Astrocyte (in vitro differentiated cells and primary cell): ENCODE data around the gene MBTPS2. TPM values are rescaled to one million over a fixed set of nuclear protein-coding genes. Genes with fewer than 3 reads are reported as not detected.

Source experiments
- DNase-seq: peaks from one replicate; pipeline ENCODE4 v3.0.0-alpha.2; 2010; ENCODE audit warnings: low read depth
- FAIRE-seq: peaks from 2 replicates; lab custom pipeline; 2011; peaks lifted over from hg19 to GRCh38; lab: Jason Lieb, UNC
- H2AFZ ChIP-seq: 2 replicates; pipeline ENCODE4 v1.6.0; 2012; ENCODE audit warnings: low read depth, low read length, inconsistent platforms
- H3K27ac ChIP-seq: 2 replicates; pipeline ENCODE4 v1.5.1; 2011; ENCODE audit warnings: low read depth, low read length, inconsistent platforms
- H3K27me3 ChIP-seq: 2 replicates; pipeline ENCODE4 v1.6.0; 2011; ENCODE audit warnings: low read length, inconsistent platforms; ENCODE audit not compliant: insufficient read depth
- H3K36me3 ChIP-seq: 2 replicates; pipeline ENCODE4 v1.5.1; 2011; ENCODE audit warnings: low read length, inconsistent platforms; ENCODE audit not compliant: insufficient read depth
- H3K4me1 ChIP-seq: 2 replicates; pipeline ENCODE4 v1.5.1; 2011; ENCODE audit warnings: low read length, inconsistent platforms; ENCODE audit not compliant: insufficient read depth
- H3K4me2 ChIP-seq: 2 replicates; pipeline ENCODE4 v1.6.0; 2012; ENCODE audit warnings: low read length, inconsistent platforms
- H3K4me3 ChIP-seq: 2 replicates; pipeline ENCODE4 v1.5.1; 2011; ENCODE audit warnings: low read depth, mild to moderate bottlenecking, low read length, inconsistent platforms; ENCODE audit not compliant: insufficient read depth
- H3K79me2 ChIP-seq: 2 replicates; pipeline ENCODE4 v1.6.0; 2012; ENCODE audit warnings: mild to moderate bottlenecking, low read length, inconsistent platforms; ENCODE audit not compliant: insufficient read depth
- H3K9ac ChIP-seq: 2 replicates; pipeline ENCODE4 v1.6.0; 2012; ENCODE audit warnings: mild to moderate bottlenecking, low read length, inconsistent platforms
- H3K9me3 ChIP-seq: 2 replicates; pipeline ENCODE4 v1.5.1; 2012; ENCODE audit warnings: low read depth, mild to moderate bottlenecking, low read length, inconsistent platforms; ENCODE audit not compliant: insufficient read depth
- H4K20me1 ChIP-seq: 2 replicates; pipeline ENCODE4 v1.6.0; 2012; ENCODE audit warnings: low read length, inconsistent platforms; ENCODE audit not compliant: insufficient read depth
- H3K27ac Mint-ChIP-seq: one replicate; pipeline ENCODE4 v1.8.0; 2021; ENCODE audit warnings: mild to moderate bottlenecking, mixed read lengths; ENCODE audit not compliant: unreplicated experiment
- H3K27me3 Mint-ChIP-seq: one replicate; pipeline ENCODE4 v1.8.0; 2021; ENCODE audit warnings: low read depth, mixed read lengths; ENCODE audit not compliant: unreplicated experiment
- H3K36me3 Mint-ChIP-seq: one replicate; pipeline ENCODE4 v1.8.0; 2021; ENCODE audit warnings: low read depth, mixed read lengths; ENCODE audit not compliant: unreplicated experiment
- H3K4me1 Mint-ChIP-seq: one replicate; pipeline ENCODE4 v1.8.0; 2021; ENCODE audit warnings: low read depth, mixed read lengths; ENCODE audit not compliant: unreplicated experiment
- H3K4me3 Mint-ChIP-seq: one replicate; pipeline ENCODE4 v1.8.0; 2021; ENCODE audit warnings: mild to moderate bottlenecking, moderate library complexity, mixed read lengths; ENCODE audit not compliant: unreplicated experiment
- H3K9me3 Mint-ChIP-seq: one replicate; pipeline ENCODE4 v1.8.0; 2021; ENCODE audit warnings: mild to moderate bottlenecking, mixed read lengths; ENCODE audit not compliant: unreplicated experiment
- CTCF ChIP-seq: IDR thresholded peaks from 2 replicates; pipeline ENCODE4 v1.5.1; 2011; ENCODE audit warnings: low read depth, mild to moderate bottlenecking, inconsistent platforms, low read length, moderate library complexity; ENCODE audit not compliant: insufficient read depth
- EZH2 ChIP-seq: IDR thresholded peaks from 2 replicates; pipeline ENCODE4 v1.6.1; 2012; ENCODE audit warnings: mild to moderate bottlenecking, low read length, inconsistent platforms; ENCODE audit not compliant: insufficient read depth
- total RNA-seq: library from RNA; stranded (reverse); gene quantifications from 2 replicates; pipeline ENCODE4 v1.2.1, GENCODE V29; 2021

MBTPS2 gene
- total RNA-seq, 1 donor from 2014 or later = 18.8 TPM

- Histone ChIP-seq H3K27ac (no peak within 1 kb of the TSS), H3K4me3 (no peak within 1 kb of the TSS), H3K36me3 (peaks cover 2% of the 10 kb centered on the region), H3K27me3 (no peaks in the 10 kb centered on the region), H4K20me1 (no peaks in the 10 kb centered on the region), H3K79me2 (no peaks in the 10 kb centered on the region), H2AFZ (no peak within 1 kb of the TSS), H3K4me1 (no peaks in the 10 kb centered on the region), H3K9me3 (no peaks in the 10 kb centered on the region), H3K4me2 (no peak within 1 kb of the TSS), H3K9ac (no peak within 1 kb of the TSS)
- Mint-ChIP-seq H3K27ac (no peak within 1 kb of the TSS), H3K27me3 (no peaks in the 10 kb centered on the region), H3K9me3 (no peaks in the 10 kb centered on the region), H3K36me3 (peaks cover 2% of the 10 kb centered on the region), H3K4me1 (peaks cover 3% of the 10 kb centered on the region), H3K4me3 (no peak within 1 kb of the TSS)
- FAIRE-seq (no peak), DNase-seq (no peak)
- TF ChIP-seq CTCF (no peak), EZH2 (no peak)
These were observed 16.6 kb downstream of the MBTPS2 start, which contains the start of gene YY2 for GRCh38 chrX:21855937-21856415. Gene YY2 (plus strand): TSS chrX:21855987. CDS start chrX:21856485, 498 bp downstream.

- Histone ChIP-seq H4K20me1 (no peaks in the 10 kb centered on the region), H3K27me3 (no peaks in the 10 kb centered on the region), H3K4me2 (no peak overlapping the region), H3K36me3 (peaks cover 2% of the 10 kb centered on the region), H3K27ac (no peak overlapping the region), H3K4me3 (no peak overlapping the region), H2AFZ (no peak overlapping the region), H3K4me1 (no peaks in the 10 kb centered on the region), H3K79me2 (no peaks in the 10 kb centered on the region), H3K9ac (no peak overlapping the region), H3K9me3 (no peaks in the 10 kb centered on the region)
- H3K4me3 Mint-ChIP-seq = no peak overlapping the region
- H3K9me3 Mint-ChIP-seq = no peaks in the 10 kb centered on the region
- DNase-seq (no peak), FAIRE-seq (no peak)
- no peak overlapping the region for H3K27ac Mint-ChIP-seq
- no peaks in the 10 kb centered on the region for H3K27me3 Mint-ChIP-seq
- peaks cover 3% of the 10 kb centered on the region for H3K4me1 Mint-ChIP-seq
- peaks cover 2% of the 10 kb centered on the region for H3K36me3 Mint-ChIP-seq
- no peak for TF ChIP-seq EZH2
These were observed 17.1 kb downstream of the MBTPS2 start for GRCh38 chrX:21856504-21856903.

GRCh38 chrX:21863241-21863640 is 23.8 kb downstream of the MBTPS2 start:
- H3K36me3 Mint-ChIP-seq = no peaks in the 10 kb centered on the region
- no peak overlapping the region for H3K9ac ChIP-seq
- no peaks in the 10 kb centered on the region for H3K27me3 Mint-ChIP-seq
- H3K4me2 ChIP-seq = no peak overlapping the region
- TF ChIP-seq EZH2 (no peak), CTCF (no peak)
- H3K27me3 ChIP-seq = no peaks in the 10 kb centered on the region
- no peaks in the 10 kb centered on the region for H4K20me1 ChIP-seq
- peaks cover 7% of the 10 kb centered on the region for H3K4me1 Mint-ChIP-seq
- no peak for FAIRE-seq
- H3K9me3 ChIP-seq = no peaks in the 10 kb centered on the region
- no peaks in the 10 kb centered on the region for H3K36me3 ChIP-seq
- no peak overlapping the region for H3K27ac Mint-ChIP-seq
- H2AFZ ChIP-seq = no peak overlapping the region
- no peaks in the 10 kb centered on the region for H3K79me2 ChIP-seq
- H3K9me3 Mint-ChIP-seq = no peaks in the 10 kb centered on the region
- no peak overlapping the region for H3K4me3 ChIP-seq
- no peak overlapping the region for H3K27ac ChIP-seq
- no peak for DNase-seq
- H3K4me3 Mint-ChIP-seq = no peak overlapping the region
- no peaks in the 10 kb centered on the region for H3K4me1 ChIP-seq
